HUES48 (cell line): ENCODE measurements around the gene C14orf132.

Experiments used
- H3K27ac ChIP-seq: one replicate; pipeline ENCODE4 v1.7.0; 2013; ENCODE audit warnings: low read depth, low read length, inconsistent platforms
- H3K27me3 ChIP-seq: 2 replicates; pipeline ENCODE4 v1.6.1; 2013; ENCODE audit warnings: mild to moderate bottlenecking, low read length; ENCODE audit not compliant: control insufficient read depth, insufficient read depth
- H3K36me3 ChIP-seq: 2 replicates; pipeline ENCODE4 v1.6.1; 2013; ENCODE audit warnings: low read length; ENCODE audit not compliant: control insufficient read depth, insufficient read depth
- H3K4me1 ChIP-seq: 2 replicates; pipeline ENCODE4 v1.6.1; 2013; ENCODE audit warnings: mild to moderate bottlenecking, low read length; ENCODE audit not compliant: control insufficient read depth, insufficient read depth
- H3K4me3 ChIP-seq: 2 replicates; pipeline ENCODE4 v1.5.1; 2013; ENCODE audit warnings: mild to moderate bottlenecking, low read depth, low read length
- H3K9ac ChIP-seq: 2 replicates; pipeline ENCODE4 v1.6.1; 2013; ENCODE audit warnings: mild to moderate bottlenecking, low read depth, low read length, moderate library complexity
- H3K9me3 ChIP-seq: 2 replicates; pipeline ENCODE4 v1.6.1; 2013; ENCODE audit warnings: low read length; ENCODE audit not compliant: control insufficient read depth, insufficient read depth

C14orf132 gene

GRCh38 chr14:96094211-96094610, 55.0 kb downstream of the C14orf132 start:
- no peak overlapping the region for H3K27ac ChIP-seq

GRCh38 chr14:96094656-96095055, 55.5 kb downstream of the C14orf132 start:
- peaks cover 10% of the 10 kb centered on the region for H3K4me1 ChIP-seq

More at GRCh38 chr14:96094211-96094610, 55.0 kb downstream of the C14orf132 start:
- no peak overlapping the region for H3K4me3 ChIP-seq
- H3K4me1 ChIP-seq, result peaks cover 10% of the 10 kb centered on the region
- H3K9ac ChIP-seq, result no peak overlapping the region
- H3K27me3 ChIP-seq, result no peaks in the 10 kb centered on the region
- no peaks in the 10 kb centered on the region for H3K36me3 ChIP-seq
- H3K9me3 ChIP-seq, result no peaks in the 10 kb centered on the region

GRCh38 chr14:96095058-96095457, 55.9 kb downstream of the C14orf132 start:
- no peak overlapping the region for H3K4me3 ChIP-seq
- H3K27me3 ChIP-seq, result no peaks in the 10 kb centered on the region
- H3K27ac ChIP-seq, result no peak overlapping the region
- H3K4me1 ChIP-seq, result peaks cover 10% of the 10 kb centered on the region
- H3K9me3 ChIP-seq, result no peaks in the 10 kb centered on the region
- no peaks in the 10 kb centered on the region for H3K36me3 ChIP-seq
- no peak overlapping the region for H3K9ac ChIP-seq

More at GRCh38 chr14:96094656-96095055, 55.5 kb downstream of the C14orf132 start:
- Histone ChIP-seq H3K9ac (no peak overlapping the region), H3K9me3 (no peaks in the 10 kb centered on the region), H3K27ac (no peak overlapping the region), H3K4me3 (no peak overlapping the region), H3K27me3 (no peaks in the 10 kb centered on the region), H3K36me3 (no peaks in the 10 kb centered on the region)

GRCh38 chr14:96095581-96096476, 56.7 kb downstream of the C14orf132 start:
- Histone ChIP-seq H3K4me1 (peaks cover 6% of the 10 kb centered on the region), H3K36me3 (no peaks in the 10 kb centered on the region), H3K9me3 (no peaks in the 10 kb centered on the region), H3K4me3 (no peak overlapping the region), H3K27me3 (no peaks in the 10 kb centered on the region), H3K9ac (no peak overlapping the region), H3K27ac (peak overlapping the region; percentile 2)

GRCh38 chr14:96096639-96097610, 57.8 kb downstream of the C14orf132 start:
- no peak overlapping the region for H3K27ac ChIP-seq
- peaks cover 5% of the 10 kb centered on the region for H3K4me1 ChIP-seq
- no peak overlapping the region for H3K9ac ChIP-seq

GRCh38 chr14:96097752-96098151, 58.6 kb downstream of the C14orf132 start:
- Histone ChIP-seq H3K4me1 (peaks cover 5% of the 10 kb centered on the region), H3K9me3 (no peaks in the 10 kb centered on the region), H3K36me3 (no peaks in the 10 kb centered on the region), H3K4me3 (no peak overlapping the region), H3K9ac (no peak overlapping the region), H3K27ac (no peak overlapping the region), H3K27me3 (no peaks in the 10 kb centered on the region)

More at GRCh38 chr14:96096639-96097610, 57.8 kb downstream of the C14orf132 start:
- H3K4me3 ChIP-seq, result no peak overlapping the region
- H3K9me3 ChIP-seq, result no peaks in the 10 kb centered on the region
- no peaks in the 10 kb centered on the region for H3K36me3 ChIP-seq
- no peaks in the 10 kb centered on the region for H3K27me3 ChIP-seq

- Histone ChIP-seq H3K4me3 (no peak overlapping the region), H3K9me3 (no peaks in the 10 kb centered on the region), H3K4me1 (peaks cover 5% of the 10 kb centered on the region)
These were observed 59.3 kb downstream of the C14orf132 start for GRCh38 chr14:96098309-96098998.

GRCh38 chr14:96098999-96099335, 59.8 kb downstream of the C14orf132 start:
- Histone ChIP-seq H3K4me3 (no peak overlapping the region), H3K27me3 (no peaks in the 10 kb centered on the region), H3K36me3 (no peaks in the 10 kb centered on the region), H3K27ac (no peak overlapping the region), H3K9ac (no peak overlapping the region), H3K4me1 (peaks cover 5% of the 10 kb centered on the region), H3K9me3 (no peaks in the 10 kb centered on the region)

More at GRCh38 chr14:96098309-96098998, 59.3 kb downstream of the C14orf132 start:
- Histone ChIP-seq H3K27me3 (no peaks in the 10 kb centered on the region), H3K36me3 (no peaks in the 10 kb centered on the region), H3K9ac (no peak overlapping the region), H3K27ac (no peak overlapping the region)

GRCh38 chr14:96100161-96101064, 61.3 kb downstream of the C14orf132 start:
- Histone ChIP-seq H3K9ac (no peak overlapping the region), H3K4me1 (peaks cover 3% of the 10 kb centered on the region), H3K27ac (no peak overlapping the region)

More at GRCh38 chr14:96100161-96101064, 61.3 kb downstream of the C14orf132 start:
- no peak overlapping the region for H3K4me3 ChIP-seq
- H3K9me3 ChIP-seq, result no peaks in the 10 kb centered on the region
- no peaks in the 10 kb centered on the region for H3K27me3 ChIP-seq
- H3K36me3 ChIP-seq, result no peaks in the 10 kb centered on the region
